Activated B cell treated with CpG ODN at 0.5 μM for 24 hours (primary cell): ENCODE results near the gene FBXL7. TPM values are rescaled to one million over a fixed set of nuclear protein-coding genes. Genes with fewer than 3 reads are reported as not detected.

Source experiments
- ATAC-seq: fragments of 200-7000 bp; cut with Tn5 transposase; one replicate; pipeline ENCODE4 v1.10.0; 2021; ENCODE audit warnings: low read depth, mild to moderate bottlenecking, moderate library complexity
- CTCF ChIA-PET: fragments of 350-600 bp; sonication (Branson Sonifier 250); formaldehyde crosslinking; loops from one replicate; lab custom pipeline; 2021; ENCODE audit warnings: antibody characterized with exemption; lab: Charles Lee
- POLR2A ChIA-PET: fragments of 350-600 bp; sonication (Branson Sonifier 250); formaldehyde crosslinking; loops from one replicate; lab custom pipeline; 2021; ENCODE audit warnings: antibody characterized with exemption; lab: Charles Lee
- DNase-seq: peaks from one replicate; pipeline ENCODE4 v3.0.0; 2022
- H3K27ac Mint-ChIP-seq: one replicate; pipeline ENCODE4 v1.8.0; 2020; ENCODE audit warnings: mixed read lengths
- H3K27me3 Mint-ChIP-seq: one replicate; pipeline ENCODE4 v1.8.0; 2021; ENCODE audit warnings: mixed read lengths
- H3K36me3 Mint-ChIP-seq: one replicate; pipeline ENCODE4 v1.8.0; 2021; ENCODE audit warnings: low read depth, mixed read lengths
- H3K4me1 Mint-ChIP-seq: one replicate; pipeline ENCODE4 v1.8.0; 2021; ENCODE audit warnings: mixed read lengths
- H3K4me3 Mint-ChIP-seq: one replicate; pipeline ENCODE4 v1.8.0; 2020; ENCODE audit warnings: mild to moderate bottlenecking, mixed read lengths
- H3K9me3 Mint-ChIP-seq: one replicate; pipeline ENCODE4 v1.8.0; 2020; ENCODE audit warnings: mixed read lengths
- intact Hi-C: fragments of 100-400 bp; cut with micrococcal nuclease; formaldehyde crosslinking; loops from one replicate; pipeline ENCODE4 v1.15.1; 2024
- total RNA-seq: library from RNA; stranded (reverse); gene quantifications from 2 replicates; pipeline ENCODE4 v1.2.3, GENCODE V29; 2022
- TF ChIP-seq, protein P1 (sequence below): fragments of 200-600 bp; IDR thresholded peaks from one replicate; pipeline ENCODE4 v1.8.0; 2022; ENCODE audit warnings: antibody characterized with exemption, mild to moderate bottlenecking

FBXL7 gene
- total RNA-seq, 1 donor from 2014 or later = not detected

DNA sequence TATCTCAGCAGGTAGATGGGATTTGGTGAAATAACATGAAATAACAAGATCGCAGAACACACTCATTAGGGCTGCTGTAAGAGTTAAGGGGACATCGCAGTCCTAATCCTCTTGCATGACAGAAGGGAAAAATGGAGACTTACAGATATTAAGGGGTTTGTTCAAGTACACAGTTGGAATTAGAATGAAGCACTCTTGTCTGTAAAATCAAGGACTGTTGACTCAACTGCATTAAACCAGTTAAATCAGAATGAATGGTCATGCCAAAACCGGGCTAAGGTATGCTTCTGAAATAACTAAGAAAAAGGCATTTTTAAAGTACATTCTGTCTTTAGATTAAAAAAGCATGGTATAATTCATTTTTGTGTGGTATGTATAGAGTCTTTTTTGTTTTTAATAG is 95.9 kb downstream of the FBXL7 start:
- Mint-ChIP-seq H3K4me3 (no peak overlapping the region), H3K36me3 (no peaks in the 10 kb centered on the region), H3K4me1 (no peaks in the 10 kb centered on the region), H3K27ac (no peak overlapping the region), H3K27me3 (no peaks in the 10 kb centered on the region), H3K9me3 (no peaks in the 10 kb centered on the region)
- ChIA-PET POLR2A (no interaction called here), CTCF (no interaction called here)
- DNase-seq (no peak), ATAC-seq (no peak)
- TF ChIP-seq, protein P1, sequence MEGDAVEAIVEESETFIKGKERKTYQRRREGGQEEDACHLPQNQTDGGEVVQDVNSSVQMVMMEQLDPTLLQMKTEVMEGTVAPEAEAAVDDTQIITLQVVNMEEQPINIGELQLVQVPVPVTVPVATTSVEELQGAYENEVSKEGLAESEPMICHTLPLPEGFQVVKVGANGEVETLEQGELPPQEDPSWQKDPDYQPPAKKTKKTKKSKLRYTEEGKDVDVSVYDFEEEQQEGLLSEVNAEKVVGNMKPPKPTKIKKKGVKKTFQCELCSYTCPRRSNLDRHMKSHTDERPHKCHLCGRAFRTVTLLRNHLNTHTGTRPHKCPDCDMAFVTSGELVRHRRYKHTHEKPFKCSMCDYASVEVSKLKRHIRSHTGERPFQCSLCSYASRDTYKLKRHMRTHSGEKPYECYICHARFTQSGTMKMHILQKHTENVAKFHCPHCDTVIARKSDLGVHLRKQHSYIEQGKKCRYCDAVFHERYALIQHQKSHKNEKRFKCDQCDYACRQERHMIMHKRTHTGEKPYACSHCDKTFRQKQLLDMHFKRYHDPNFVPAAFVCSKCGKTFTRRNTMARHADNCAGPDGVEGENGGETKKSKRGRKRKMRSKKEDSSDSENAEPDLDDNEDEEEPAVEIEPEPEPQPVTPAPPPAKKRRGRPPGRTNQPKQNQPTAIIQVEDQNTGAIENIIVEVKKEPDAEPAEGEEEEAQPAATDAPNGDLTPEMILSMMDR = no peak
- intact Hi-C loops = no loop called here

DNA sequence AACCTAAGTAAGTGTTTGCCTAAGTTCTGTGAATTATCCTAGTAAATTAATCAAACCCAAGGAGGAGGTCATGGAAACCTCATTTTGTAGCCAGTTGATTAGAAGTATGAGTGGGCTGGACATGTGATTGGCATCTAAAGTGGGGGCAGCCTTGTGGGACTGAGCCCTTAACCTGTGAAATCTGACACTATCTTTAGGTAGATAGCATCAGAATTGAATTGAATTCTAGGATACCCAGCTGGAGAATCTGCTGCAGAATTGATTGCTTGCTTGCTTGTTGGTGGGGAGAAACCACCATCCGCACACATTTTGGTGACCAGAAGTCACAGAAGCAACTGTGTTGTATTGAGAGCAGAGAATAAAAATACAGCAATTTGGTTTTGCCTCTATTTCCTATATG is 97.0 kb downstream of the FBXL7 start:
- H3K4me1 Mint-ChIP-seq = no peaks in the 10 kb centered on the region
- ATAC-seq = no peak
- no peak for DNase-seq
- CTCF ChIA-PET = no interaction called here
- no peaks in the 10 kb centered on the region for H3K9me3 Mint-ChIP-seq
- POLR2A ChIA-PET = no interaction called here
- TF ChIP-seq, protein P1 = no peak
- H3K4me3 Mint-ChIP-seq = no peak overlapping the region
- no peaks in the 10 kb centered on the region for H3K36me3 Mint-ChIP-seq
- intact Hi-C loops = no loop called here
- no peak overlapping the region for H3K27ac Mint-ChIP-seq
- H3K27me3 Mint-ChIP-seq = no peaks in the 10 kb centered on the region

DNA sequence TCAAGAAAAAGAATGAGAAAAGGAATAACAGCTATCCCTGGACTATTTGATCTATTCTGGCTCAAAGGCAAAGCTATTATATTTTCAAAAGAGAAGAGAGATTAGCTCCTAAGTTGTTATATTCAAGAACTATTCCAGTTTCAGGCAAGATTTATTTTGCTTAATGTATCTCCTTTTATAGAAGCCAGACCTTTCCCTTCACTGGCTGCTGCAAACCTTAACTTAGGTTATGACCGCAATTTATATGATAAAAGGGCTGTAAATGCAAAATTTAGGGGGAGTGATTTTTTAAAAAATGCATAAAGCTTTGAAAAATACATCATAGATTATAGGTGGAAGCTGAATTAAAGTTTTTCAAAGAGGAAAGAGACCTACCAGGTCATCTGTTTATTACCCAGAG is 97.8 kb downstream of the FBXL7 start:
- H3K4me1 Mint-ChIP-seq = no peaks in the 10 kb centered on the region
- no peaks in the 10 kb centered on the region for H3K27me3 Mint-ChIP-seq
- intact Hi-C loops = no loop called here
- H3K27ac Mint-ChIP-seq = no peak overlapping the region
- no peaks in the 10 kb centered on the region for H3K36me3 Mint-ChIP-seq
- TF ChIP-seq, protein P1 = no peak
- DNase-seq (no peak), ATAC-seq (no peak)
- POLR2A ChIA-PET = no interaction called here
- H3K4me3 Mint-ChIP-seq = no peak overlapping the region
- CTCF ChIA-PET = no interaction called here
- H3K9me3 Mint-ChIP-seq = no peaks in the 10 kb centered on the region

DNA sequence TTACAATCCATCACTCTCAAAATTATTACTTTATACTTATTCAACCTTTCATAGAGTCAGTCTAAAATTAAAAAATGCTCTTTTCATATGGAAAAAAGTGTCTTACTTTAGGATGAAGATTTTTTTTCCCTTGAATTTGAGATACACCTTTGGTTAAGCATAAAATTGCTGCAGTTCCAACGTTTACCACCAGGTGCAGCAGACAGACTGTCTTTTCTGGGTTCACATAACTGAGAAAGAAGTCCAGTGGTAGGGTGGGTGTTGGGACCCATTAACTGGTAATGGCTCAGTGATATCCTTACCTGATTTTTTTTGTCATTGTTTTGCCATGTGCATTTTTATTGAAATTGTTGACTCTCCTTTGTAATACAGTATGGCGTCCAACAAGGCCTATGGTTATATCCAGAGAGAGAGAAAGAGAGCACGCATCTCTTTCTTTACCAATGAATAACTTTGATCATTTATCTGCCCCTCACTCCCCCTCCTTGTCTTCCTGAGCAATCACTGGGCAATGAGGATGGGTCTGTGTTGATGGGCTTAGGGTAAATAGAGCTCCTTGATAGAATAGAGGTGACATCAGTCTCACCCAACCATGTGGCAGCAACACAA is 98.4 kb downstream of the FBXL7 start:
- no peaks in the 10 kb centered on the region for H3K27me3 Mint-ChIP-seq
- H3K9me3 Mint-ChIP-seq = no peaks in the 10 kb centered on the region
- ATAC-seq (no peak), DNase-seq (no peak)
- no peaks in the 10 kb centered on the region for H3K4me1 Mint-ChIP-seq
- TF ChIP-seq, protein P1 = no peak
- POLR2A ChIA-PET = no interaction called here
- intact Hi-C loops = no loop called here
- CTCF ChIA-PET = interaction anchor here (1.0 kb wide), 1 partner anchor 8 kb away, joined by 3 read pairs; no protein-coding TSS in a partner anchor
- no peak overlapping the region for H3K4me3 Mint-ChIP-seq
- H3K36me3 Mint-ChIP-seq = no peaks in the 10 kb centered on the region
- H3K27ac Mint-ChIP-seq = no peak overlapping the region

DNA sequence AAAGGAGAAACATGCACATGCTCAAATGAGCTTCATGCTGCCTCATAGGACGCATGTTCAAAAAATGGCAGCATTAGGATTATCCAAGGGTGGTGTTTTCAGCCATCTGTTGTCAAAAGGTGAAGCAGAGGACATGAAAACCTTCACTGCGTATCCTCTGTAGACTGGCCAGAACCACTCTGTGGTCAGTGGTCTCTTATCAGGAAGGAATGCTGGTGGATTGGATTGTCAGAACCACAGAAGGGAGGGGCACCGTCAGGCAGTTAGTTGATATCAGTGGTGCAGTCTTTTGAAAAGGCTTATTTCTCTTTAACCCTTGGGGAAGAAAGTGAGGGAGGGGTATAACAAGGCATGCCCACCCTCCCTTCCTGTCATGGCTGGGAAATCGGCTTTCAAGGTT is 100.1 kb downstream of the FBXL7 start:
- Mint-ChIP-seq H3K27me3 (no peaks in the 10 kb centered on the region), H3K9me3 (no peaks in the 10 kb centered on the region), H3K27ac (no peak overlapping the region), H3K4me3 (no peak overlapping the region), H3K36me3 (no peaks in the 10 kb centered on the region), H3K4me1 (no peaks in the 10 kb centered on the region)
- CTCF ChIA-PET = no interaction called here
- TF ChIP-seq, protein P1 = no peak
- DNase-seq (no peak), ATAC-seq (no peak)
- intact Hi-C loops = no loop called here
- POLR2A ChIA-PET = no interaction called here
